Stomach (tissue), 9 donors: ENCODE measurements around the gene SDC3. TPM values are rescaled to one million over a fixed set of nuclear protein-coding genes. Genes with fewer than 3 reads are reported as not detected.

ENCODE experiments used
- DNase-seq, 2 donors: peaks; one replicate each; pipeline versions ENCODE4 v3.0.0 to v3.0.0-alpha.2; 2013 to 2019
- H3K27ac ChIP-seq, 5 donors: fragments of 200-600 bp in 4 of 5; sonication (generic) in 4 of 5; one replicate each; pipeline ENCODE4 v1.5.1; 2013 to 2019; ENCODE audit warnings: mild to moderate bottlenecking in 1 of 5, moderate library complexity in 1 of 5
- H3K27me3 ChIP-seq, 3 donors: fragments of 200-600 bp; sonication (generic); one replicate each; pipeline ENCODE4 v1.5.1; 2017 to 2019; ENCODE audit warnings: mixed run types in 1 of 3
- H3K36me3 ChIP-seq, 4 donors: fragments of 200-600 bp; sonication (generic); 1 replicate in 3 of 4; 2 replicates in 1 of 4; pipeline ENCODE4 v1.5.1; 2016 to 2019
- H3K4me1 ChIP-seq, 4 donors: fragments of 200-600 bp; sonication (generic); one replicate each; pipeline ENCODE4 v1.5.1; 2016 to 2019
- H3K4me3 ChIP-seq, 4 donors: fragments of 200-600 bp; sonication (generic) in 3 of 4; one replicate each; pipeline ENCODE4 v1.5.1; 2016 to 2019; ENCODE audit warnings: mild to moderate bottlenecking in 1 of 4
- H3K9me3 ChIP-seq, 4 donors: fragments of 200-600 bp; sonication (generic); one replicate each; pipeline ENCODE4 v1.5.1; 2016 to 2019
- EP300 ChIP-seq: sonication (generic); formaldehyde crosslinking; IDR thresholded peaks from one replicate; pipeline ENCODE4 v1.6.1; 2017; ENCODE audit warnings: antibody characterized with exemption
- POLR2A ChIP-seq, 4 donors: fragments of 450-650 bp; IDR thresholded peaks; one replicate each; pipeline ENCODE4 v1.6.1; 2016; ENCODE audit warnings: antibody characterized with exemption in 4 of 4, control low read depth in 2 of 4, mild to moderate bottlenecking in 1 of 4, moderate library complexity in 1 of 4
- POLR2AphosphoS5 ChIP-seq, 3 donors: sonication (generic); formaldehyde crosslinking; IDR thresholded peaks; one replicate each; pipeline ENCODE4 v1.6.1; 2016; ENCODE audit warnings: antibody characterized with exemption in 3 of 3
- WGBS, 5 donors: extraction: QIAGEN DNeasy Blood & Tissue Kit in 3 of 5; methylation state at CpG; one replicate each; pipeline versions ENCODE4 v1.1.5 to v1.1.7; 2013 to 2018; 5-methylcytosine and 5-hydroxymethylcytosine counted together
- intact Hi-C: fragments of 100-400 bp; cut with DNase I; formaldehyde crosslinking; loops from one replicate; pipeline ENCODE4 v1.15.1; 2023; ENCODE audit warnings: low total_unique reads
- polyA plus RNA-seq, 3 donors: library from polyadenylated mRNA; stranded (reverse); fragments of 200-250 nt; gene quantifications; one replicate each; pipeline ENCODE4 v1.2.3, GENCODE V29; 2013
- total RNA-seq, 5 donors: library from RNA; depleted of rRNA; stranded (reverse); fragments of >200 nt; gene quantifications; one replicate each; pipeline versions ENCODE4 v1.1.0 to v1.2.3, GENCODE V29; 2014 to 2016
- TF ChIP-seq, protein P1 (sequence below), 7 experiments: fragments of 450-650 bp in 4 of 7; fragments of 200-600 bp in 3 of 7; sonication (generic) in 3 of 7; IDR thresholded peaks; one replicate each; pipeline ENCODE4 v1.5.1; 2016 to 2019; ENCODE audit warnings: antibody characterized with exemption in 7 of 7, control low read depth in 2 of 7, mild to moderate bottlenecking in 1 of 7
- donor health status: healthy with polysubstance abuse.
- donor health status: Bipolar disorder and iron deficiency.
- donor health status: healthy.

Gene SDC3
- total and polyA plus RNA-seq, 8 donors: 0.58 to 47.2 (median 15.2) TPM

- intact Hi-C loops: no loop called here
- no peaks in the 10 kb centered on the region for H3K9me3 ChIP-seq
- H3K36me3 ChIP-seq: peaks cover 0 to 20% (median 18%) of the 10 kb centered on the region in 4 donors
- no peaks in the 10 kb centered on the region for H3K4me1 ChIP-seq
- H3K27ac ChIP-seq: no peak overlapping the region
- DNase-seq: no peak
- no peak overlapping the region for H3K4me3 ChIP-seq
- TF ChIP-seq, protein P1, sequence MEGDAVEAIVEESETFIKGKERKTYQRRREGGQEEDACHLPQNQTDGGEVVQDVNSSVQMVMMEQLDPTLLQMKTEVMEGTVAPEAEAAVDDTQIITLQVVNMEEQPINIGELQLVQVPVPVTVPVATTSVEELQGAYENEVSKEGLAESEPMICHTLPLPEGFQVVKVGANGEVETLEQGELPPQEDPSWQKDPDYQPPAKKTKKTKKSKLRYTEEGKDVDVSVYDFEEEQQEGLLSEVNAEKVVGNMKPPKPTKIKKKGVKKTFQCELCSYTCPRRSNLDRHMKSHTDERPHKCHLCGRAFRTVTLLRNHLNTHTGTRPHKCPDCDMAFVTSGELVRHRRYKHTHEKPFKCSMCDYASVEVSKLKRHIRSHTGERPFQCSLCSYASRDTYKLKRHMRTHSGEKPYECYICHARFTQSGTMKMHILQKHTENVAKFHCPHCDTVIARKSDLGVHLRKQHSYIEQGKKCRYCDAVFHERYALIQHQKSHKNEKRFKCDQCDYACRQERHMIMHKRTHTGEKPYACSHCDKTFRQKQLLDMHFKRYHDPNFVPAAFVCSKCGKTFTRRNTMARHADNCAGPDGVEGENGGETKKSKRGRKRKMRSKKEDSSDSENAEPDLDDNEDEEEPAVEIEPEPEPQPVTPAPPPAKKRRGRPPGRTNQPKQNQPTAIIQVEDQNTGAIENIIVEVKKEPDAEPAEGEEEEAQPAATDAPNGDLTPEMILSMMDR (IDR thresholded peaks at IDR 0.05): no peak
- TF ChIP-seq POLR2AphosphoS5 (IDR thresholded peaks at IDR 0.05): no peak
- no peak for TF ChIP-seq EP300
- no peak for TF ChIP-seq POLR2A (IDR thresholded peaks at IDR 0.05)
- 78 to 83% (median 81%) methylated on average over 3 of the region's 3 CpGs for WGBS, 5 donors
- H3K27me3 ChIP-seq: no peaks in the 10 kb centered on the region
Measured at GRCh38 chr1:30927448-30927847, 18.9 kb upstream of the SDC3 start.

DNA sequence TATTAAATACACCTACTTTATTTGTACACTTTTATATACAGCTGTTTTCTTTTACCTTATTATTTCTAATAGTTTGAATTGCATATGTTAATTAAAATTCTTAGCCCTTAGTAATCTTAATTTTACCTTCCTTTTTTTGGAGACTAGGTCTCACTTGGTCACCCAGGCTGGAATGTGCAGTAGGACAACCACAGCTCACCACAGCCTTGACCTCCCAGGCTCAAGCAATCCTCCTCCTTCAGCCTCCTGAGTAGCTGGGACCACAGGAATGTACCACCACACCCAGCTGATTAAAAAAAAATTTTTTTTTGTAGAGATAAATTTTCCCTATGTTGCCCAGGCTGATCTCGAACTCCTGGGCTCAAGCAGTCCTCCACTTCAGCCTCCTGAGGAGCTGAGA lies 15.0 kb upstream of the SDC3 start:
- H3K4me3 ChIP-seq: no peak overlapping the region
- H3K27ac ChIP-seq: no peak overlapping the region
- intact Hi-C loops: no loop called here
- H3K36me3 ChIP-seq: no peaks in the 10 kb centered on the region
- H3K4me1 ChIP-seq: no peaks in the 10 kb centered on the region
- WGBS, 5 donors: 63 to 100% (median 68%) methylated on average over 1 of the region's 1 CpG
- no peak for DNase-seq
- no peaks in the 10 kb centered on the region for H3K27me3 ChIP-seq
- TF ChIP-seq EP300: no peak
- TF ChIP-seq POLR2A (IDR thresholded peaks at IDR 0.05): no peak
- no peak for TF ChIP-seq POLR2AphosphoS5 (IDR thresholded peaks at IDR 0.05)
- TF ChIP-seq, protein P1 (IDR thresholded peaks at IDR 0.05): no peak
- no peaks in the 10 kb centered on the region for H3K9me3 ChIP-seq

- TF ChIP-seq EP300: no peak
- no peak for TF ChIP-seq POLR2AphosphoS5 (IDR thresholded peaks at IDR 0.05)
- TF ChIP-seq, protein P1 (IDR thresholded peaks at IDR 0.05): no peak
- no peak for TF ChIP-seq POLR2A (IDR thresholded peaks at IDR 0.05)
- H3K36me3 ChIP-seq: no peaks in the 10 kb centered on the region
- no peak for DNase-seq
- H3K4me3 ChIP-seq: no peak overlapping the region
- no peaks in the 10 kb centered on the region for H3K9me3 ChIP-seq
- no peaks in the 10 kb centered on the region for H3K27me3 ChIP-seq
- intact Hi-C loops: no loop called here
- 67 to 79% (median 75%) methylated on average over 7 of the region's 7 CpGs for WGBS, 5 donors
- H3K4me1 ChIP-seq: no peaks in the 10 kb centered on the region
- H3K27ac ChIP-seq: no peak overlapping the region
Measured at GRCh38 chr1:30920827-30921226, 12.3 kb upstream of the SDC3 start.

- intact Hi-C loops: no loop called here
- 61 to 65% (median 62%) methylated on average over 10 of the region's 10 CpGs for WGBS, 5 donors
Measured at GRCh38 chr1:30919025-30919881, 10.7 kb upstream of the SDC3 start.

More at GRCh38 chr1:30919025-30919881, 10.7 kb upstream of the SDC3 start:
- H3K36me3 ChIP-seq: no peaks in the 10 kb centered on the region
- no peak overlapping the region for H3K4me3 ChIP-seq
- TF ChIP-seq POLR2A (IDR thresholded peaks at IDR 0.05) (no peak), EP300 (no peak), POLR2AphosphoS5 (IDR thresholded peaks at IDR 0.05) (no peak)
- TF ChIP-seq, protein P1 (IDR thresholded peaks at IDR 0.05): no peak
- H3K4me1 ChIP-seq: no peaks in the 10 kb centered on the region
- no peak for DNase-seq
- peak overlapping the region in 3 of 5 donors; percentile 26 to 42 (median 31) for H3K27ac ChIP-seq
- H3K9me3 ChIP-seq: no peaks in the 10 kb centered on the region
- H3K27me3 ChIP-seq: no peaks in the 10 kb centered on the region
